NCI-H128 (cell line): ENCODE data around the gene NUTM2A.
"Not testable (repeated sequence)": the region's sequence is repeated elsewhere in the genome, so short reads cannot be mapped to it uniquely, and the experiment has no call there.

Experiments
- DNase-seq: peaks from one replicate; lab custom pipeline; 2025; ENCODE audit not compliant: unreplicated experiment; lab: John Stamatoyannopoulos, UW

The NUTM2A gene

DNA sequence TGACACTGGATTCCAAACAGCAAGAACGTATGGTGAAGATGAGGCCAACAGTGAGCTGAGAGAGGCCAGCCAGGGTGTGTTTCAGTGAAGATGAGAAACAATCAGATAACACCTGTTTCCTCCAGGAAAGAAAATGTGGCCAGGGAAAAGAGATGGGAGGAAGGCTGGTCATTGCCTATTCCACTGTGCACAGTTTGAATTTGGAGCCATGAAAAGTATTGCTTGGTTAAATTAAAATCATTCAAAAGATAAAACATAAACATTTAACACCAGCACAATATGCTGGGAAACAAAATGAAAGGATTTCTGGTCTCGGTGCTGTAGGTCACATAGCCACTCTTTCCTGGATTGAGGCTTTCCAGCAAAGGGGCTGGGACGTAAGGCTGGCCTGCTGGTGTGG is at the start of gene NUTM2A:
TSS of gene NUTM2A (plus strand) at position 301 of the 400 bp plus-strand sequence. CDS start 383 bp downstream, outside the sequence.
- not testable (repeated sequence) for DNase-seq

- DNase-seq: not testable (repeated sequence)
These were observed 47.7 kb upstream of the NUTM2A start for GRCh38 chr10:87177587-87177986.

DNA sequence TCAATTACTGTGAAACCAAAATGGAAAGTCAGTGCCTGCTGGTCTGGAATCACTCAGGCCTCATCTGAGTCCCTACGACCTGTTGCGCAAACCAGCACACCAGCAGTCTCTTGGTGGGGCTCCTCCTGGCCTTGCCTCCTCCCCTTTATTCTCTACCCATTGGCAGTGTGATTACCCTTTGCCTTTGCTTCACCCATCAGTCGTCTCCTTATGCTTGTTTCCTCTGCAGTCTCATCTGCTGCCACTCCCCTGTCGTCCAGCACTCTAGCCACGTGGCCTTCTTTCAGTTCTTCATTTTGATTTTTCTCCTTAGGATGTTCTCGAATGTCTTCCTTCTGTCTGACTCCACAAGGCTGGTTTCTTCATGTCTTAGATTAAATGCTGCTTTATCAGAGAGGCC is 40.8 kb upstream of the NUTM2A start:
- DNase-seq: not testable (repeated sequence)

DNA sequence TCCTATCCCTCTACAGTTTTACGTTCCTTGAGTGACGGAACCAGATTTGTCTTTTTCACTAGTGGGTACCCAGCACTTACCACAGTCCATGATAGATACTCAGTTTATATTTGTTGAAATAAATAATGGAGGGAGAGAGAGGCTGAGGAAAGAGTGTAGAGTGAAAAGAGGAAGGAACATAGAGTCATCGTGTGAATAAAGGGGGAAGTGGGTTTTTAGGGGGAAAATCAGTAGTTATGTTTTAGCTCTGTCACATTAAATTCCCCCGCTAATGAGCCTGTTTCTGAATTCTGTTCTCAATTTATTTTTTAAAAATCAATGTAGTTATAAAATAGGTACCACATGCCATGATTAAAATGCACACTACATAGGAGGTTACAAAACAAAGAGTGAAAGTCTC is 39.2 kb upstream of the NUTM2A start:
- not testable (repeated sequence) for DNase-seq

GRCh38 chr10:87187573-87187972 is 37.7 kb upstream of the NUTM2A start:
- not testable (repeated sequence) for DNase-seq

- not testable (repeated sequence) for DNase-seq
These were observed 33.4 kb upstream of the NUTM2A start for GRCh38 chr10:87191841-87192240.

DNA sequence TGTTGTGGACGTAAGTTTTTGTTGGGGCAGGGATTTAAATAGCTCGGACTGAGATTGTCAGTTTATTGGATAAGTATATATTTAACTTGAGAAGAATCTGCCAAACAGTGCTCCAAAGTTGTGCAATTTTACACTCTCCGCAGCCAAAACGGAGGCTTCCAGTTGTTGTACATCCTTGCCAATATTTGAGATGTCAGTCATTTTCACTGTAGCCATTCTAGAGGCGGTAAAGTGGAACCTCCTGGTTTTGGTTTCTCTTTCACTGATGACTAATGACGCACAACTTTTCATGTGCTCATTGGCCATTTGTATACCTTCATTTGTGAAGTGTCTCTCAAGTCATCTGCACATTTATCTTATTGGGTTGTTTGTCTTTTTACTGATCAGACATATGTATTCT is 24.3 kb upstream of the NUTM2A start:
- DNase-seq: not testable (repeated sequence)

GRCh38 chr10:87204801-87205200 is 20.4 kb upstream of the NUTM2A start:
- not testable (repeated sequence) for DNase-seq

DNA sequence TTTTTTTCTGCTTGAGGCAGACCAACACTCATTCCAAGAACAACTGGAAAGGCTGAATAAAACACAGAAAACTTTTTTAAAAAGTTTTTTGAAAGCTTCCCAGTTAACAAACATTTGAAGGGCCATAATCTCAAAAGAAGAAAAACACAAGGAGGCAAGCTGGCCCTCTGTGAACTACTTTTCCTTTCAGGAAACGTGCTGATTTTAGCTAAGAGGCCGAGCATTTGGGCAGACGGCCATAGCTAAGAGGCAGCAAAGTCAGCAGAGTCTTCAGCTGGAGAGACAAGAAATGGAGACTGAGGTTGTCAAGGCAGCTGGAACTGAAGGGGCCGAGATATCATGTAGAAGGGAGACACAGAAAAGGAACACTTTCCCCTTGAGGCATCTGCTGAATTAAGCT is 18.3 kb upstream of the NUTM2A start:
- not testable (repeated sequence) for DNase-seq

DNA sequence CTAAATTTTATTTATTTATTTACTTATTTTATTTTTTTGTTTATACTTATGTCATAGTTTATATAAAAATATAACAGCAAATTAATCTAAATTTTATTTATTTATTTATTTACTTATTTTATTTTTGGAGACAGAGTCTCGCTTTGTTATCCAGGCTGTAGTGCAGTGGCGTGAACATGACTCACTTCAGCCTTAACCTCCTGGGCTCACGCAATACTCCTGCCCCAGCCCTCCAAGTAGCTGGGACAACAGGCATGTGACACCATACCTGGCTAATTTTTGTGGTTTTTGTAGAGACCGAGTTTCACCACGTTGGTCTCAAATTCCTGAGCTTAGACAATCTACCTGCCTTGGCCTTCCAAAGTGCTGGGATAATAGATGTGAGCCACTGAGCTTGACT is 14.9 kb upstream of the NUTM2A start:
- not testable (repeated sequence) for DNase-seq

DNA sequence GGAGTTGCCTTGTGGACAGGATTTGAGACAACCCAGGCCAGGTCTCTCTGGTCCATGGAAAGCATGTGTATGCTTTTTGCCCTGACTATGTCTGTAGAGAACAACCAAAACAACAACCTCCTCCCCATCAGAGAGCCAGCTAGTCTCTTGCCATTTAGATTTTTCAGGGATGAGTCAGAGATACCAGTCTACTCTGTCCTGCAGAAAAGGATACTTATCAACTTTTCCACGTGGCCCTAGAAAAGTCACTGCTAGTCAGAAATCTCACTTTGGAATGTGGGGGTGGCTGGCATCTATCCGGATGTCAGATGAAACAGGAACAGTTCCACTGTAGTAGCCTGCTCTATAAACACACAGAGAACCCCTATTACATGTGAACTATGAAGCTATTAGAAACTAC is 13.4 kb upstream of the NUTM2A start:
- not testable (repeated sequence) for DNase-seq

DNA sequence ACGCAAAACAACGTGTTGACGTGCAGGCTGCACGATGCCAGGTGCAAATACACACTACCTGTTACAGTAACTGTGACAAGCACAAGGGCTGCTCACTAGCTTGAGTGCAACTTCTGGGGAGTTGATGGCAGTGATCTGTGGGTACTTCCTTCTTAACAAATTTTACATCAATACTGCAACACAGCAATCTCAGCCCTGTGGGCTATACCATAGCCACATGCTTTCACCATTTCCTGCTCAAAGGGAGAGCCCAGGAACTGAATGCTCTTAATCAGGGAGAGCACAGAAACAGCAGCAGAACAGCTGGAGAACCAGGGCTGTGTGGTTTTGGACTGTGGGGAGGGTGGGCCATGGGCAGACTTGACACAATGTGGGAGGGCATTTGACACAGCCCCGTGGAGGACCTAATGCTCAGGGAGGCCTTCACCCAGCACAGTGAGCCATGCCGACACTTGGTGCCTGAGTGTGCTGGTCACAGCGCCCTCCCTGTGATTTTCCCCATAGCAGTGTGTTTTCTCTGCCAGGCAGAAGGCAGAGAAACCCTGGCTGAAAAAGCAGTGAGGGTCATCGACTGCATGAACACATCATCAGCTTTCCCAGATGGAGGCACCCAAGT is 12.0 kb upstream of the NUTM2A start:
- not testable (repeated sequence) for DNase-seq

DNA sequence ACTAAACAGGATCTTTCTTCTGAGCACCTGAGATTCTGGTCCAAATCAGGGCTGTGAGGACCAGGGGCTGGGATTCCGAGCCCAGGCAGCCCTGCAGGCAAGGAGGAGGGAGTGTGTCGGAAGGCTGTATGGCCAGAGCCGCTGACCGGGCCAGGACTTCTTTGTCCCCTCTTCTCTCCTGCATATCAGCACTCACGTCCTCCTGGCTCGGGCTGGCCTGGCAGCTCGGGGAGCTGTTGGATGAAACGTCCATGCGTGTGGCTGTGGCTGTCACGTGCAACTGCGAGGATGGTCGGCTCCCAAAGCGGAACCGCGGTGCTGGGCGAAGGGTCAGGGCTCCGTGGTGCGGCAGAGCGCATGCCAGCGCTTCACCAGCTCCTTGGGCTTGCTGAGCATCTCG is 11.4 kb upstream of the NUTM2A start:
- not testable (repeated sequence) for DNase-seq

GRCh38 chr10:87216120-87216519 is 9.1 kb upstream of the NUTM2A start:
- DNase-seq: not testable (repeated sequence)

- not testable (repeated sequence) for DNase-seq
These were observed 5.9 kb upstream of the NUTM2A start for GRCh38 chr10:87219370-87219769.

GRCh38 chr10:87222789-87223188 is 2.5 kb upstream of the NUTM2A start:
- not testable (repeated sequence) for DNase-seq

GRCh38 chr10:87228247-87228646 is 3.0 kb downstream of the NUTM2A start:
- DNase-seq: not testable (repeated sequence)

DNA sequence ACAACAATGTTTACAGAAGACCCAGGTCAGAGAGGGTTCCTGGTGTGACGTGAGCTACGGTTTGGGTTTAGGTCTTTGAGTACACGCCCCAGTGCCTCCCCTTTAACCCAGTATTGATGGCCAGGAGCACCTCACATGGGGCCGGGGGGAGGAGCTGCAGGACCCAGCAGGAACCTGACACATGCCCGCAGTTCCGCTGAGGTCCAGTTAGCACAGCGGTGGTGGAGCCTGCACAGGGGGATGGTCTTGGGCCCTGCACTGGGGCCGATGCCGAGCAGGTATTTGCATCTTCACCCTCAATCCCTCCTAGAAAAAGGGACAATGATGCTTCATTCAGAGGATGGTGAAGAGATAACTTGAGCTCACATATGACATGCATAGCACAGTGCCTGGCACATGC is 4.0 kb downstream of the NUTM2A start:
- not testable (repeated sequence) for DNase-seq

GRCh38 chr10:87234854-87235253 is 9.6 kb downstream of the NUTM2A start:
- not testable (repeated sequence) for DNase-seq

DNA sequence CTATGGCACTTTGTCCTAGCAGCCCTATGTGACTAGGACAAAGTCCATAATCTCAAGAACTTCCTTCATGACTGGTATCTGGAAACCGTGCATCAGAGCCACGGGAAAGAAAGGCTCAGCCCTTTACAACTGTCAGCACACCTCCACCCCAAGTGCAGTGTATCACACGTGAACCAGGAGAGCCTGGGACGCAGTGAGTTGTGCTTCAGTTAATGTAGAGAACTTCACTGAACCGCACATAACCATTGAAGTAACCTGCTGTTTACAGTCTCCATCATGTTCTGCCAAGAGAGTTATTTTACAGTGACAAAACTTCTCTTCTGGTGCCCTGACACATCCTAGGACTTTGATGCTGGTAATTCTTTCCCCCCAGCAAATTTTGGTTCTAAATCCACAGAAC is 12.0 kb downstream of the NUTM2A start:
- not testable (repeated sequence) for DNase-seq

- DNase-seq: not testable (repeated sequence)
These were observed 14.1 kb downstream of the NUTM2A start for GRCh38 chr10:87239346-87239808.

DNA sequence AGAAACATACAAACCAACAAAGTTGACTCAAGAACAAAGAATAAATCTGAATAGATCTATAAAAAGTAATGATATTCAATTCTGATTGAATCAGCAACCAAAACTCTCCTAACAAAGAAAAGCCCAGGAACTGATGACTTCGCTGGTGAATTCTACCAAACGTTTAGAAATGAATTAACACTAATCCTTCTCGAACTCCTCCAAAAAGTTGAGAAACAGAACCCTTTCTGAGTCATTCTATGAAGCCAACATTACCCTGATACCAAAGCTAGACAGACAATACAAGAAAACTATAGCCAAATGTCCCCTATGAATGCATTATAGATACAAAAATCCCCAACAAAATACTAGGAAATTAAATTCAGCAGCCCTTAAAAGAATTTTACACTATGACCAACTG is 16.9 kb downstream of the NUTM2A start:
- not testable (repeated sequence) for DNase-seq

DNA sequence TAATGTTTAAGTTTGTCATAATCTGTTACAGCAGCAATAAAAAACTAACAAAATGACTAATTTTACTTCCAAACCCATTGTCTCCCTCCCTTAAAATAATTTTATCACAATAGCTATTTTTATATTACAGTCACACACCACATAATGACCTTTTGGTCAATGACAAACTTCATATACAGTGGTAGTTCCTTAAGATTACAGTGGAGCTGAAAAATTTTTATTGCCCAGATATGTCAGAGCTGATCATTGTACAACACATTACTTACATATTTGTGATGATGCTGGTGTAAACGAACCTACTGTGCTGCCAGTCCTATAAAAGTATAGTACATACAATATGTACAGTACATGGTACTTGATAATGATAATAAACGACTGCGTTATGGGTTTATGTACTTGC is 22.1 kb downstream of the NUTM2A start:
- not testable (repeated sequence) for DNase-seq
